ENCODE data around the gene GID8.
A peak's percentile ranks its signal among the peaks of the same experiment; 100 is the strongest.

Gene GID8

DNA sequence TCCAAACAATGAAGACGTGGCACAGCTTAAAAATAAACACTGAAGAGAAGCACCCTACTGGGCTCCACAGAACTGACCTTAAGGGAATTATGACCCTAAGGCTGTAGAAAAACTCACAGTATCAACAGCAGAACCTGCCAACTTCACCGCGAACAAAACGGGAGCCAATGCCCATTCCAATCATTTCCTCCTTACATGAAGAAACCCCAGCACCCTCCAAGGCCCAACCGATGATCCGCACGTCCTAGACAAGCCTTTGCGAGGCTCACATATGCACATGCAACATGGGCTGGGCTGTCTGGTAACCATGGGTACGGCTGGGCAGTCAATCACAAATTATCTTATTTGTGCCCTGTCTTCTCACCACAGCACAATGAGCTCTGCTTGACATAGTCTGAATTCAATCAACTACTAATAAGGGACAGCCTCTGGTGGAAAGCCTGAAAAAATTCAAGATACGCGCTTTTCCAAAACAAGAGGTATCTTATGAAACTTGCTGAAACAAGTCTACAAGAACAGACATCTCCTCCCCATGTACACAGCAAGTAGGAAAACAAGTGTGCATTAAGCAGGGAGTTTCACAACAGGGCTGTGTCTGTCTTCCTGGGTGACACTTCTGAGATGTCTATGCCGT, 13.4 kb upstream of the GID8 start:
- peak overlapping the region; percentile 85; the same call in 1 of the 2 replicates for H3K9ac ChIP-seq
- TF ChIP-seq, protein P1, sequence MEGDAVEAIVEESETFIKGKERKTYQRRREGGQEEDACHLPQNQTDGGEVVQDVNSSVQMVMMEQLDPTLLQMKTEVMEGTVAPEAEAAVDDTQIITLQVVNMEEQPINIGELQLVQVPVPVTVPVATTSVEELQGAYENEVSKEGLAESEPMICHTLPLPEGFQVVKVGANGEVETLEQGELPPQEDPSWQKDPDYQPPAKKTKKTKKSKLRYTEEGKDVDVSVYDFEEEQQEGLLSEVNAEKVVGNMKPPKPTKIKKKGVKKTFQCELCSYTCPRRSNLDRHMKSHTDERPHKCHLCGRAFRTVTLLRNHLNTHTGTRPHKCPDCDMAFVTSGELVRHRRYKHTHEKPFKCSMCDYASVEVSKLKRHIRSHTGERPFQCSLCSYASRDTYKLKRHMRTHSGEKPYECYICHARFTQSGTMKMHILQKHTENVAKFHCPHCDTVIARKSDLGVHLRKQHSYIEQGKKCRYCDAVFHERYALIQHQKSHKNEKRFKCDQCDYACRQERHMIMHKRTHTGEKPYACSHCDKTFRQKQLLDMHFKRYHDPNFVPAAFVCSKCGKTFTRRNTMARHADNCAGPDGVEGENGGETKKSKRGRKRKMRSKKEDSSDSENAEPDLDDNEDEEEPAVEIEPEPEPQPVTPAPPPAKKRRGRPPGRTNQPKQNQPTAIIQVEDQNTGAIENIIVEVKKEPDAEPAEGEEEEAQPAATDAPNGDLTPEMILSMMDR (conservative IDR thresholded peaks at IDR 0.05; ENCODE audit: low read depth, low read length), result no peak
- H3K4me2 ChIP-seq, result peak overlapping the region; percentile 89
- peaks cover 92% of the 10 kb centered on the region for H3K79me2 ChIP-seq (ENCODE audit: insufficient read depth, low read depth)
- no peaks in the 10 kb centered on the region for H3K36me3 ChIP-seq (ENCODE audit: insufficient read depth)
- peaks cover 66% of the 10 kb centered on the region for H3K4me1 ChIP-seq (ENCODE audit: low read depth, poor library complexity, severe bottlenecking)
- H3K4me3 ChIP-seq (IDR thresholded peaks at IDR 0.05; ENCODE audit: insufficient read depth, low read depth, low read length), result no peak overlapping the region
- H4K20me1 ChIP-seq (ENCODE audit: insufficient read depth), result peaks cover 56% of the 10 kb centered on the region
- no peaks in the 10 kb centered on the region for H3K27me3 ChIP-seq (ENCODE audit: insufficient read depth, low read depth)
- peak overlapping the region; percentile 88; the same call in 1 of the 2 replicates for H3K27ac ChIP-seq
- no peak overlapping the region for H2AFZ ChIP-seq (ENCODE audit: low read depth)

DNA sequence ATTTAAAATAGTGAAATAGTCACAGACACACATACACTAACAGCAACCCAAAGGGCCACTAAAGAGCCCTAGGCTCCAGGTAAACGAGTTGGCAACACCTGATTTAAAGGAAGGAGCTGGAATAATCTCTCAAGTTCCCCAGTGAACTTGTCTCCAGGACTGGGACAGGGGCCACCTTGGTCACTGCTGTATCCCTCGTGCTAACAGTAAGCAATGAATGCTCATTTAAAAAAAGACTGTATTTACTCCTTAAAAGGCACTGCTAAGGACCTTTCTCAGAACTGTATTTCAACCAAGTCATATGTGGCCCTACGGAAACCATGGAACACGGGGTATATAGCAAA, 12.9 kb upstream of the GID8 start:
- Histone ChIP-seq H2AFZ (ENCODE audit: low read depth) (no peak overlapping the region), H3K27ac (peak overlapping the region; percentile 88), H3K79me2 (ENCODE audit: insufficient read depth, low read depth) (peaks cover 92% of the 10 kb centered on the region), H3K4me1 (ENCODE audit: low read depth, poor library complexity, severe bottlenecking) (peaks cover 61% of the 10 kb centered on the region), H3K9ac (peak overlapping the region; percentile 85; the same call in 1 of the 2 replicates), H4K20me1 (ENCODE audit: insufficient read depth) (peaks cover 51% of the 10 kb centered on the region), H3K27me3 (ENCODE audit: insufficient read depth, low read depth) (no peaks in the 10 kb centered on the region), H3K36me3 (ENCODE audit: insufficient read depth) (no peaks in the 10 kb centered on the region), H3K4me3 (IDR thresholded peaks at IDR 0.05; ENCODE audit: insufficient read depth, low read depth, low read length) (no peak overlapping the region), H3K4me2 (peak overlapping the region; percentile 89)
- TF ChIP-seq, protein P1 (conservative IDR thresholded peaks at IDR 0.05; ENCODE audit: low read depth, low read length), result no peak

DNA sequence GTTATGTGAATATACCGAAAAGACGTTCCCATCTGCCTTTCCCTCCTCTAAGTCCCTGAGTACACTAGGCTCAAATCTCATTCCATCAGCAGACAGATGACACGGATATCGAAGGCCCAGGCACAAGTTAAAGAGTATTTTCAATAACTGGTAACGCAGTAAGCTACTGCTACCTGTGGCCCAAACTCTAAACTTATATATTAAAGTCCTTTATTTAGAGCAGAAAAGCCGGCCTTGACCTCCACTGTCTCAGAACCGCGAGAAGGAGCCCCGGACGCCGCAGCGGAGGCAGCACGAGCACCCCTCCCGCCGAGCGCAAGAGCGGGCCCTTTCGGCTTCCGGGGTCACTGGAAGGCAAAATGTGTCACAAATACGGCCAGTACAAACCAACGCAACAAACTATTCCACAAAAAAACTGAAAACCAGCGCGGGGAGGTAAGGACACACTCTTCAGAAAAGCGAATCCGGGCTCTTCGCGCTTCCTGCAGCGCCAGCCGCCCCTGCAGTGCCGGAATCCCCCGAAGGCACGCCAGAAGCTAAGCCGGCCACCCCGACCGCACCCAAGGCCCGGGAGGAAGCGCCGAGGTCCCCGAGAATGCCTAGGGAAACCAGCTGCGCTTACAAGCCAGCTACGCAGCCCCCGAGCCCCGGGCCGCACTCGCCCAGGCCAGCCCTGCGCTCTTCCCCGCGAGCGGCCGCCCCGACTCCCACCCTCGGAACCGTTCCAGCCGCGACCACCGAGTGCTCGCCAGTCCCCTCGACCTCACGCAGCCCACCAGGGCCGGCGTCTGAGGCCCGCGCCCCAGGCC, 12.3 kb upstream of the GID8 start:
- Histone ChIP-seq H3K4me3 (IDR thresholded peaks at IDR 0.05; ENCODE audit: insufficient read depth, low read depth, low read length) (no peak overlapping the region), H3K27ac (peak overlapping the region; percentile 88), H3K27me3 (ENCODE audit: insufficient read depth, low read depth) (no peaks in the 10 kb centered on the region), H4K20me1 (ENCODE audit: insufficient read depth) (peaks cover 52% of the 10 kb centered on the region), H3K4me2 (peak overlapping the region; percentile 89), H3K9ac (peak overlapping the region; percentile 85), H2AFZ (ENCODE audit: low read depth) (peak overlapping the region; percentile 42), H3K36me3 (ENCODE audit: insufficient read depth) (no peaks in the 10 kb centered on the region), H3K79me2 (ENCODE audit: insufficient read depth, low read depth) (peaks cover 92% of the 10 kb centered on the region), H3K4me1 (ENCODE audit: low read depth, poor library complexity, severe bottlenecking) (peaks cover 55% of the 10 kb centered on the region)
- TF ChIP-seq, protein P1 (conservative IDR thresholded peaks at IDR 0.05; ENCODE audit: low read depth, low read length), result no peak

DNA sequence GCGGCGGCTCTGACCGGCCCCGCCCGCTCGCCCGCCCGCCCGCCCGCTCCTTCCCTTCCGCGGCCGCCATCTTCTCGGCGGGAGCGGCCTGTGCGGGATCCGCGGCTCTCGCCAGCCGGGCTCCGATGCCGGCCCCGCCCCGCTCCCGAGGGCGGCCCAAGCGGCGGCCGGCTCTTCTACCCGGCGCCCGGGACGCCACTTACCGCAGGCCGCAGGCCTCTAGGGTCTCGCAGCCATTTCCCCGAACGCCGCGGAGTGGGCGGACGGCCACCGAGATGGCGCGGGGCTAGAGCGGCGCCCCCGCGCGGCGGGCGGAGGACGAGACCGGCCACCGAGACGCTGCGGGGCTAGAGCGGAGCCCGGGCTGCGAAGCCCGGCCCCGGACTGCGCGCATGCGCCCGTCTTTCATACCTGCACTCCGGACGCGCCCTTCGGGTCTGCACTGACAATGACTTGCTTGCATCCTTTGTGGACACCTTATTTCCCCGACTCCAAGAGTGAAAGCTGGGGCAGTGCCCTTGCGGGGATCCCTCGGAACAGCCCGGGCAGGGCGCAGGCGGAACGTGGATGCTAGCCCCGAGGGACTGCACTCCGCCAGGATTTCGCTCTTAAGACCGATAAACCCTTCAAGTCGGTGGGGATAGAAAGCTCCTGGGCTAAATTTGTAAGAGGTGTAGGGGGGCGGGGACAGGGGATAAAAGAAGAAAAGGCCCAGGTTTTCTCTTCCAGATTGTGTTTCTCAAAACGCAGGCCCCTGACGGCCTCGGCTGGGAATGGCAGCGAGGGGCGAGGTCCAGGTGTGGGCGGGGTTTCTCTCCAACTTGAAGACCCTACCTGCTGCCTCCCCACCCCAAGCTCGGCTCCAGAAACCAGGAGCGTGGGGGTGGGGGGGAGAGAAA, 11.5 kb upstream of the GID8 start, which contains the start of gene DIDO1:
DIDO1 (minus strand) TSS at position 277 of the 899 bp plus-strand sequence.
- Histone ChIP-seq H3K4me1 (ENCODE audit: low read depth, poor library complexity, severe bottlenecking) (peaks cover 51% of the 10 kb centered on the region), H3K36me3 (ENCODE audit: insufficient read depth) (no peaks in the 10 kb centered on the region), H3K9ac (peak within 1 kb of the TSS; percentile 85), H3K79me2 (ENCODE audit: insufficient read depth, low read depth) (peaks cover 92% of the 10 kb centered on the region), H2AFZ (ENCODE audit: low read depth) (peak within 1 kb of the TSS; percentile 42), H3K4me3 (IDR thresholded peaks at IDR 0.05; ENCODE audit: insufficient read depth, low read depth, low read length) (no peak within 1 kb of the TSS), H3K27me3 (ENCODE audit: insufficient read depth, low read depth) (no peaks in the 10 kb centered on the region), H4K20me1 (ENCODE audit: insufficient read depth) (peaks cover 43% of the 10 kb centered on the region), H3K27ac (peak within 1 kb of the TSS; percentile 88), H3K4me2 (peak within 1 kb of the TSS; percentile 96)
- TF ChIP-seq, protein P1 (conservative IDR thresholded peaks at IDR 0.05; ENCODE audit: low read depth, low read length), result peak; percentile 77
